H1 (cell line): ENCODE data around the gene STAT3. TPM values are rescaled to one million over a fixed set of nuclear protein-coding genes. Genes with fewer than 3 reads are reported as not detected.

Experiments used
- polyA plus RNA-seq, 7 experiments: library from polyadenylated mRNA; depleted of rRNA in 3 of 7; stranded (reverse) in 5 of 7; unstranded in 2 of 7; fragments of >200 nt in 5 of 7; fragments of 200-250 nt in 2 of 7; gene quantifications; 1 replicate in 5 of 7; 2 replicates in 1 of 7; 4 replicates in 1 of 7; pipeline versions ENCODE4 v1.2.1 to v1.2.3, GENCODE V29; 2011 to 2013; ENCODE audit warnings: missing spikeins in 2 of 7, mixed read lengths in 2 of 7
- total RNA-seq: library from RNA; stranded (reverse); fragmentation: NEBNext Ultra II Directional; extraction: Animal tissue kit (Norgen Biotek cat#: 25700); gene quantifications from 2 replicates; pipeline ENCODE4 v1.2.1, GENCODE V29; 2021
- TF ChIP-seq, protein P1 (sequence below): IDR thresholded peaks from 2 replicates; pipeline ENCODE4 v1.6.1; 2012; ENCODE audit warnings: low read length, inconsistent platforms

The STAT3 gene
- total and polyA plus RNA-seq, 2 of the 8 experiments (the other 6 are each of a cell fraction or from before 2014, with no cell fraction given), result 38.4 to 94.1 TPM

DNA sequence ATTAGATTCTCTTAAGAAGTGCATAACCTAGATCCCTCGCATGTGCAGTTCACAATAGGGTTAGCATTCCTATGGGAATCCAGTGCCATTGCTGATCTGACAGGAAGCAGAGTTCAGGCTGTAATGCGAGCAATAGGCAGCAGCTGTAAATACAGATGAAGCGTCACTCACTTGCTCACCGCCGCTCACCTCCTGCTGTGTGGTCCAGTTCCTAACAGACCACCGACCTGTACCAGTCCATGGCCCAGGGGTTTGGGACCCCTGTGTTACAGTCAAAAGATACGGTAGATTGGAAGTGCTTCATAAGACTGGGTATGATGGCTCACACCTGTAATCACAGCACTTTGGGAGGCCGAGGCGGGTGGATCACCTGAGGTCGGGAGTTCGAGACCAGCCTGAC is 97.1 kb downstream of the STAT3 start (continued):
- TF ChIP-seq, protein P1, sequence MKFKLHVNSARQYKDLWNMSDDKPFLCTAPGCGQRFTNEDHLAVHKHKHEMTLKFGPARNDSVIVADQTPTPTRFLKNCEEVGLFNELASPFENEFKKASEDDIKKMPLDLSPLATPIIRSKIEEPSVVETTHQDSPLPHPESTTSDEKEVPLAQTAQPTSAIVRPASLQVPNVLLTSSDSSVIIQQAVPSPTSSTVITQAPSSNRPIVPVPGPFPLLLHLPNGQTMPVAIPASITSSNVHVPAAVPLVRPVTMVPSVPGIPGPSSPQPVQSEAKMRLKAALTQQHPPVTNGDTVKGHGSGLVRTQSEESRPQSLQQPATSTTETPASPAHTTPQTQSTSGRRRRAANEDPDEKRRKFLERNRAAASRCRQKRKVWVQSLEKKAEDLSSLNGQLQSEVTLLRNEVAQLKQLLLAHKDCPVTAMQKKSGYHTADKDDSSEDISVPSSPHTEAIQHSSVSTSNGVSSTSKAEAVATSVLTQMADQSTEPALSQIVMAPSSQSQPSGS, result no peak
